NCI-H1105 treated with DMSO at 0.1 percent for 48 hours (cell line): ENCODE measurements around the gene DNAJB12.
"Not testable (repeated sequence)": the region's sequence is repeated elsewhere in the genome, so short reads cannot be mapped to it uniquely, and the experiment has no call there.

Source experiments
- DNase-seq: peaks from one replicate; lab custom pipeline; 2025; lab: John Stamatoyannopoulos, UW

The DNAJB12 gene

DNA sequence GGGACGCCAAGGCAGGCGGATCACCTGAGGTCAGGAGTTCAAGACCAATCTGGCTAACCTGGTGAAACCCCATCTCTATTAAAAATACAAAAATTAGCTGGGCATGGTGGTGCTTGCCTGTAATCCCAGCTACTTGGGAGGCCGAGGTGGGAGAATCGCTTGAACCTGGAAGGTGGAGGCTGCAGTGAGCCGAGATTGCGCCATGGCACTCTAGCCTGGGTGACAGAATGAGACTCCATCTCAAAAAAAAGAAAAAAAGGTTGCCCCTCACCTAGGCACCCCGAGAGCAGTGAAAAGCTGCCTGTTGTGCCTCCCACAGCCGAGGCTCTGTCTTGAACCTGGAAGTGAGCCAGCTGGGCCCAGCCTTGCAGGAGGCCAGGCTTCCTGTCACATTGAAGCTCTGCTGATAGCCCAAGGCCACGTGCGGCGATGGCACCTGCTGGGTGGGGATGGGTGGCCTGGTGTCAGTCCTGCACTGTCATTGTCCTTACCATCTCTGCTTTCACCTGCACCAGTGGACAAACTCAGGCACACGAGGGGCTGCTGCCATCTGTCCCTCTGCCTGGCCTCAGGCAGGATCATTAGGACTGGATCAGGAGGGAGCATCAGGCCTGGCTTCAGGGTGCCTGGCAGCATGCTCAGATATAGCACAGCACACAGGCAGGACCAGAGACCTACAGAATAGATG, 37.8 kb downstream of the DNAJB12 start:
- DNase-seq: no peak

DNA sequence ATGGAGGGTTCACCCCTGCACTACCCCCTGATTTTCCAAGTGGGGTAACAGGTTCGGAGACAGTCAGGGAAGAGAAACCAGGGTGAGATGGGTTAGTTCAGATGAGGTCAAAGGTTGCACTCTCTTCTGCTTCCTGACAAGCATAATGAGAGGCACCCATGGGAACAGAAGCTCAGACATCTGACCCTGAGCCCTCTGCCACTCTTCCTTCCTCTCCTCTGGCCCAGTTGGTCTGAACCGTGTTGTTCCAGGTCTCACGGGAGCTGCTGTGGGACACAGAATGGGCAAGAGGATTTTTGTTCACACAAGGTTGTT, 38.4 kb downstream of the DNAJB12 start:
- no peak for DNase-seq

DNA sequence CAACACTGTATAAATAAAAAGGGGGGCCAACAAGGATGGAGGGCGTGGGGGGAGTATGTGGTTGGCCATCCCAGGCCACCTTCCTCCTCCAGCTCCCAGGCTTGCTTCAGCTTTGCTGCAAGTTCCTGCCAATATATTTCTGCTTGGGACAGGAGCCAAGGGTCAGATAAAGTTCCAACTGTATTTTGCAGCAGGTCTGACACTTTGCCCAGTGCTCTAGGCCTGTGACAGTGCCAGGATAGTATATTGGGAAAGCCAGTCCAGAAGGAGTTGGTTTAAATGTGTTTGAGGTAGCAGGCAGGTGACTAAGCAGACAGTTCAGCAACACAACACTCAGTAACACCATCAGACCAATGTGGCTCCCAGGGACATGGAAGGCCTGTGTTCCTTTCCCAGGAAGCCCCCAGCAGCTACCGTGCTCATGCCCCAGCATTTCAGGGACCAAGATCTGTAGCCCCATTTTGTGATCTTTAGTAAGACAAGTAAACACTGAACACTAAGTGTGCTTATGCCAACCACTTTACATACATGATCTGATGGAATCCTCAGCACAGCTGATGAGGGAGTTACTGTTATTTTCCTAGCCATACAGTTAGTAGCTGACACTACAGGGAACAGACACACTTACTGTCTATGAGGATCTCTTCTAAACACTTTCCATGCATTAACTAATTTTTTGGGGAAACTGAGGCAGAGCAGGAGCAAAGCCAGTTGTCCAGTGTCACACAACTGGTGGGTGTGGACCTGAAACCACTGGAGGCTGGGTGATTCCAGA, 38.9 kb downstream of the DNAJB12 start:
- DNase-seq: peak; percentile 1

DNA sequence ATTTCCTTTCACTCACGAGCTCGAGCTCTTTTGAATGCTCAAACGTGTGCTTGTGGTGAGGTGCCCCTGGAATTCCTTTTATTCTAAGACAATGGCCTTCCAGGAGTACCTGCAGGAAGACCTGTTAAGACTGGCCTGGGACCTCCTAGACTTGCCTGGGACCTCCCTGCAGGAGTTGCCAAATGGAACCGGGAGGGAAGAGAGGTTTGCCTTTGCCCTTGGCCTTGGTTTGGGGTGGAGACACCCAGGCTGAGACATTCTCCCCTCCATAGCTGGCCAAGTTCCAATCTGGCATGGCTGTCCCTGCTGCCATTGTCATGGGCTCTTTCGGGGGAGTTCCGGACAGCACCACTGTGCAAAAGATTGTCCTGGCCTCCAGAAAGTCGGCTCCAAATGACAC, 39.7 kb downstream of the DNAJB12 start:
- no peak for DNase-seq

DNA sequence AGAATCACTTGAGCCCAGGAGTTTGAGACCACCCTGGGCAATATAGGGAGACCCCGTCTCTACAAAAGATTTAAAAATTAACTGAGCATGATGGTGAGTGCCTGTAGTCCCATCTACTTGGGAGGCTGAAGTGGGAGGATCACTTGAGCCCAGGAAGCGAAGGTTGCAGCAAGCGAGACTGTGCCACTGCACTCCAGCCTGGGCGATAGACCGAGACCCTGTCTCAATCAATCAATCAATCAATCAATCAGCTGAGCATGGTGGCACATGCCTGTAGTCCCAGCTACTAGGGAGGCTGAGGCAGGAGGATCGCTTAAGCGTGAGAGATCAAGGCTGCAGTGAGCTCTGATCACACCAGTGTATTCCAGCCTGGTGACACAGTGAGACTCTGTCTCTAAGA, 40.5 kb downstream of the DNAJB12 start:
- no peak for DNase-seq

DNA sequence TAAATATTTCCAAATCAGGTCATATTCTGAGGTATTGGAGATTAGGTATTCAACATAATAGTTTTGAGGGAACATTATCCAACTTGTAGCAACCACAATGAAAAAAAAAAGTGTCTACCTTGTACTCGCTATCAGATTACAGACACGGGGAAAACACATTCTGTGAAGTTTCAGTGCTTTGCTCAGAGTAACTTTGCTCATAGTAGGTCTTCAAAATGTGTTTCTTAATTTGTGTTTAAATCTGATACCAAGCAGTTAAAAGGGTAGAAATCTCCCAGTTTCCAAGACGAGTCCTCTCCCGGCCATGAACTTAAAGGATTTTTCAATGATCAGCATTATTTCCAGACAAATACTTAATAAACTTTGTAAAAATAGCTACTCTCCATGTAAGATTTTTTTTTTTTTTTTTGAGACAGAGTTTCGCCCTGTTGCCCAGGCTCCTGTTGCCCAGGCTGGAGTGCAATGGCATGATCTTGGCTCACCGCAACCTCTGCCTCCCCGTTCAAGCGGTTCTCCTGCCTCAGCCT, 41.8 kb downstream of the DNAJB12 start:
- DNase-seq: no peak

DNA sequence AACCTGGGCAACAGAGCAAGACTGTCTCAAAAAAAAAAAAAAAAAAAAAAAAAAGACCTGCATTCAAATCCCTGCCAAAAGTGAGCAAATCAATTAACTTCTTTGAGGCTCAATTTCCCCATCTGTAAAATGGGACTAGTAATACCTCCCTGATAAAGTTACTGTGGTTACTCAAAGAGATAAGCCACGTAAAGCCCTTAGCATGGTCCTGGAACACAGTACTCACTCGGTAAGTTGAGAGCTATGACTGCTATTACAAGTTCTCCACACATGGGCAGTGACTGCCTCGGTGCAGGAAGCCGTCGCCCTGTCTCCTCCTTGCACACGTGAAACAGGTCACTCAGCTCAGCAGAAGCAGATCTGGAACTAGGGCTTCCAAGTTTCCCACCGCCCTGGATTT, 43.1 kb downstream of the DNAJB12 start:
- DNase-seq: no peak

GRCh38 chr10:72310636-72311035, 44.1 kb downstream of the DNAJB12 start:
- DNase-seq: no peak

DNA sequence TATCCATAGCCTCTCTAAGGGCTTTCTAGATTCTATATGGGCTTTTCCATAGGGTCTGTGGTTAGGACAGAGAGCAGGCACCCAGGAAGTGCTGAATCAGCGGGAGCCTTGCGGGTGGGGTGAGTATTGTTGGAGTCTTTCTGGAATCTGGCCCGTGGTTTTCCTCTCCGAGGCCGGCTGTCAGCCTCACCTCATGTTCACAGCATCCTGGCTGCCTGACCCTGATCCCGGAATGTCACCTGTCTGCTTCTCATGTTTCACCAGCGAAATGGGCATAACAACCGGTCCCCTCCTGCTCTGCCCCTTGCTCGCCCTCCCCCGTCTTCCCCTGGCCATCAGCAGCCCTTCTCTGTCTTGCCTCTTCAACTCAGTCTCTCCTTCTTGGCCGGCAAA, 44.5 kb downstream of the DNAJB12 start:
- peak; percentile 4 for DNase-seq

DNA sequence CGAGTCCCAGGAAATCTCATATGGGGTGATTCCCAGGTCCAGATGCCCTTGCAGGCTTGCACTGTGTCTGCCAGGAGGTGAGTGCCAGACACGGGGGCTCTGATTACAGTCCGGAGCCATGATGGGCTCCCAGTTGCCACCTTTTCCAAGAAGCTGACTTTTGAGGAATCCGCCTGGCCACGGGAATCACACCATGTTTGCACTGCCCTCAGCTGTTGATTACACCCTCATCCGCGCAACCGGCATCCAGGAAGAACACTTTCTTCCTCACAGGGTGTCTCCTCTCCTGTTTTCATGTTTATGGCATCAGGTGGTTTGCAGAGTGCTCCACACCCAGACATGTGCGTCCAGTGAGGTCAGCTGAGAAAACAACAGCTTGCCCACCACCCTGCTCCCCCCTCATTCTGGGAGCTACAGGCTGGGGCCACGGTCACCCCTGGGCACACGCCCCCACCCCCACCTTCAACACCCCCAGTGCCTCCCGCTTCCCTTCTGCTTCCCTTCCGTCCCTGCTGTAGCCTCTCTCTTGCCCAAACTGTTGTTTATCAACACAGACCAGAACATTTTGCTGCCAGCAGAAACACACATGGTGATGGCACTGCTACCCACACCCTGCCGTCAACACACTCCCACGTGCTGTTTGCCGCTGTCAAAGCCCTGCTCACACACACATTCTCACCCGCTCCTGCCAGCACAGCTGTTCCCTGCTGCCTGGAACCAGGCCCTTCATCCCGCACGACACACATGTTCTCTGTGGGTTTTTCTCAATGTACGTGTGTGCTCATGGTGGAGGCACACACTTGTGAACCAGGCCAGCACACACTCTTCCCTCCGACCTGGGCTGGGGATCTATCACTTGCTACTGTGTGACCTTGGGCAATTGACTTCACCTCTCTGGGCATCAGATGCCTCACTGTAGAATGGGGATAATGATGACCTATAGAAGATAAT, 45.2 kb downstream of the DNAJB12 start:
- no peak for DNase-seq

DNA sequence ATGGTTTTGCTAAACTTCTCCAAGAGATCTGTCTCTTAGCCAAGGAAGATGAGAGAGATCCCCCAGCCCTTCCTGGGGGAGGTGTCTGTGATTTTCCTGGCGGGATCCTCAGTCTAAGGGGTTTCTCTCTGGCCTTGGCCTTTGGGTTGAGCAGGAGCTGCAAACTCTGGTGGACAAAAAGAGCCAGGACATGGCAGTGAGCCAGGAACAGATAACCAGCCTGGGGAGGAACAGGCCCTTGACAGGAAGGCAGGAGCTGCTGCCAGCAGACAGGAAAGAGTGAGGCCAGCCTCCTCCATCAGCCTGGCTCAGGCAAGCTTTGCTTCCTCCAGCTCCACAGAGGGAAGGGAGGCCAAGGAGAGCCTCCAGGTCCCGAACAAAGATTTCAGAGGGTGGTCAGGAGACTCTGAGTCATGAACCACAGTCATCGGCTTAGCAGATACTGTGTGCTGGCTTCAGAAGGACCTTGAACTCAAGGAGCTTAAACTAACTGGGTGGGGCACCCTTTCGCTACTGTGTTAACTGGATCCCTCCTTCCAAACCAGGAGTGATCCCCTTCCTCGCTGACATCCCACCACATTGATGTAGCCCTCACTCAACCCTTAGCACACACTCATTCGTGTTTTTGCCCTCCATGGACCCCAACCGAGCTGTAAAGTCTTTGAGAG, 46.3 kb downstream of the DNAJB12 start:
- no peak for DNase-seq

DNA sequence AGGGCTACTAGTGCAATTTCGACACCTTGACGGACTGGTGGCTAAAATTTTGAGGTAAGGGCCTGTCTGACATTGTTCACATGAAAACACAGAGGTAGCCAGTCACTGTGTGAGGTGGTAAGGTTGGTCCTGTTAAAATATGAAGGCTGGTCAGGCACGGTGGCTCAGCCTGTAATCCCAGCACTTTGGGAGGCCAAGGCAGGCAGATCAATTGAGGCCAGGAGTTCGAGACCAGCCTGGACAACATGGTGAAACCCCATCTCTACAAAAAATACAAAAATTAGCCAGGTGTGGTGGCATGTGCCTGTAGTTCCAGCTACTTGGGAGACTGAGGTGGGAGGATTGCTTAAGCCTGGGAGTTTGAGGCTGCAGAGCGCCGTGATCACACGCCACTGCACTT, 47.0 kb downstream of the DNAJB12 start:
- DNase-seq: not testable (repeated sequence)

GRCh38 chr10:72306215-72306760, 48.4 kb downstream of the DNAJB12 start:
- no peak for DNase-seq

GRCh38 chr10:72303424-72304128, 51.1 kb downstream of the DNAJB12 start:
- DNase-seq: no peak

- DNase-seq: no peak
Measured at GRCh38 chr10:72298592-72299519, 55.9 kb downstream of the DNAJB12 start.

GRCh38 chr10:72297805-72298591, 56.7 kb downstream of the DNAJB12 start:
- DNase-seq: peak; percentile 83

DNA sequence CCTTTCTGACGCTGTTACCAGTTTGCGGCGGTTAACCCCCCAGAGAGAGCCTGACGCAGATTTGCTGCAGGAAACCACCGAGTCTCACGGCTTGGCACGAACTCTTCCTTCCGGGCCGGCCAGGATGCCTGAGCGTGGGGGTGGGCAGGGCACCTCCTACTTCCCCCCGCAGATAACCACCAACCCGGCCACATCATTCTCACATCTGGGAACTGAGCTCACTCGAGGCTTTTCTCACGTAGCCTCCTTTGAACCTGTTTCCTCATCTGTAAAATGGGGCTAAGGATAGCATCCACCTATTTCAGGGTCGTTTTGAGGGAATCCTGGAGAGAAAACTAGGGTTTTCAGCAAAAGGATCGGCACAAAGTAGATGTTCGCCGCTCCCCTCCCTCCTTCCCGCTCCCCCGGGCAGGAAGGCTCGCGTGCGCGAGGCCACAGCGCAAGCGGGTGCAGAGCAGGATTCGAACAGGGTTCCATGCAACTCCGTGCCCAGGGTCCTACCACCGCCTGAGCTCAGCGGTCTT, 57.4 kb downstream of the DNAJB12 start:
- no peak for DNase-seq

- not testable (repeated sequence) for DNase-seq
Measured at GRCh38 chr10:72296829-72297280, 57.9 kb downstream of the DNAJB12 start.
